Cerebellar cortex (tissue), 1 donor: Measurements from ENCODE around the gene TERB1.
A peak's percentile ranks its signal among the peaks of the same experiment; 100 is the strongest.
"Not testable (repeated sequence)": the region's sequence is repeated elsewhere in the genome, so short reads cannot be mapped to it uniquely, and the experiment has no call there.

Experiments
- DNase-seq: peaks from one replicate; pipeline ENCODE4 v3.0.0-alpha.2; 2015; ENCODE audit warnings: low spot score

The TERB1 gene

GRCh38 chr16:66830422-66831404 is 29.3 kb upstream of the TERB1 start, which contains the start of gene NAE1:
Gene NAE1, minus strand, starts transcription at chr16:66830976. Its CDS starts 77 bp downstream, at chr16:66830899.
- peak; percentile 81 for DNase-seq

GRCh38 chr16:66824006-66824405 is 22.6 kb upstream of the TERB1 start:
- DNase-seq = no peak

GRCh38 chr16:66814734-66815133 is 13.3 kb upstream of the TERB1 start:
- no peak for DNase-seq

- no peak for DNase-seq
Observed at GRCh38 chr16:66811043-66811442, 9.7 kb upstream of the TERB1 start.

- DNase-seq = no peak
Observed at GRCh38 chr16:66810391-66810790, 9.0 kb upstream of the TERB1 start.

GRCh38 chr16:66809765-66810164 is 8.4 kb upstream of the TERB1 start:
- DNase-seq = no peak

GRCh38 chr16:66802159-66802558 is 775 bp upstream of the TERB1 start:
- DNase-seq = no peak

GRCh38 chr16:66800856-66801255 is 528 bp downstream of the TERB1 start:
- no peak for DNase-seq

GRCh38 chr16:66798161-66798560 is 3.2 kb downstream of the TERB1 start:
- DNase-seq = no peak

- not testable (repeated sequence) for DNase-seq
Observed at GRCh38 chr16:66793984-66794383, 7.4 kb downstream of the TERB1 start.

- no peak for DNase-seq
Observed at GRCh38 chr16:66790130-66790733, 11.2 kb downstream of the TERB1 start.

GRCh38 chr16:66787427-66787826 is 14.0 kb downstream of the TERB1 start:
- no peak for DNase-seq

GRCh38 chr16:66786551-66786950 is 14.8 kb downstream of the TERB1 start:
- no peak for DNase-seq

- DNase-seq = no peak
Observed at GRCh38 chr16:66776457-66776856, 24.9 kb downstream of the TERB1 start.

GRCh38 chr16:66774981-66775380 is 26.4 kb downstream of the TERB1 start:
- DNase-seq = no peak

- DNase-seq = no peak
Observed at GRCh38 chr16:66758086-66758485, 43.3 kb downstream of the TERB1 start.

GRCh38 chr16:66754819-66755218 is 46.6 kb downstream of the TERB1 start:
- no peak for DNase-seq

GRCh38 chr16:66754211-66754610 is 47.2 kb downstream of the TERB1 start:
- DNase-seq = no peak

- DNase-seq = no peak
Observed at GRCh38 chr16:66752958-66753357, 48.4 kb downstream of the TERB1 start.

GRCh38 chr16:66752379-66752778 is 49.0 kb downstream of the TERB1 start:
- peak; percentile 17 for DNase-seq

- DNase-seq = no peak
Observed at GRCh38 chr16:66751992-66752322, 49.4 kb downstream of the TERB1 start.

- peak; percentile 65 for DNase-seq
Observed at GRCh38 chr16:66751303-66751991, 49.9 kb downstream of the TERB1 start, which contains the start of gene DYNC1LI2. Gene DYNC1LI2, minus strand, starts transcription at chr16:66751609. Its CDS starts 18 bp downstream, at chr16:66751591.

GRCh38 chr16:66751053-66751302 is 50.4 kb downstream of the TERB1 start:
- DNase-seq = no peak
